ENCODE results near the gene SLC43A2. TPM values are rescaled to one million over a fixed set of nuclear protein-coding genes. Genes with fewer than 3 reads are reported as not detected.

The SLC43A2 gene
- polyA plus RNA-seq, 1 donor (not counting 4 experiments of a cell fraction or from before 2014, with no cell fraction given) = 12.7 TPM

DNA sequence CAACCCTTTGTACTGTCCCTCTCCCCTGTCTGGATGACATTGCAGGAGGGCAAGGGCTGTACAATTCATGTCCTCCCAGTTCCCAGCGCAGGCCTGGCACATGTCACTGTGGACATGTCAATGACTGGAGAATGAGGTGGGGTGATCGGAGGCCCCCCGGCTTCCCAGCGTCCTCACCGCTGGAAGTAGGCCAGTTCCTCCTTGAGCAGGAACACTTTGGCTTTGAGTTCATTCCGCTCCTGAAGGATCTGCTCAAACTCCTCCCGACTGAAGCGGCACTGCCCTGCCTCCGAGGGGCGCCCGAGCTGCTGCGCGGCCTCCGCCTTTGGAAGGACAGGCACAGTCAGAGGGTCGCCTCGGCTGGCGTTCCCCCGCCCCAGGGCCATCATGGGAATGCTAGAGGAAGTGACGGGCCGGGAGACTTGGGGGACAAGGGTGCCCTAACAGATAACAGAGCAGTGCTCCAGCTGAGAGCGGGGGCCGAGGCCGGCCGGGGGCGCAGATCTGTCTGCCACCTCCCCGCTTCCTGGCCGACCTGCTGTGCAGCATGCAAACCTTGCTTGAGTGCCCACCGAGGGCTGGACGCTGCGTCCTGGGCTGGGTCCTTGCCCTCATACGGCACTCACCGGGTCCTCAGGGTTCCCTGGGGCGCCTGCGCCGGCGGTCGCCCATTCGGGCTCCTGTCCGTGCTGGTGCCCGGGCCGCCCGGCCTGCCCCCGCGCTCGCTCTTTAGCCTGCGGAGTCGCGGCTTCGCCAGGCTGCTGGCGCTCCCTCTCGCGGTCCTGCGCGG lies 19.7 kb upstream of the SLC43A2 start:
- dilution Hi-C loops (cut with MboI; ENCODE audit: extremely low pct_ligation_motif_present, low sequenced_read_pairs) = no loop called here
- no peaks in the 10 kb centered on the region for H3K27me3 ChIP-seq (ENCODE audit: control insufficient read depth, extremely low read depth, insufficient read depth, low read length)
- peaks cover 19 to 20% of the 10 kb centered on the region in 2 experiments for H3K36me3 ChIP-seq (ENCODE audit: control insufficient read depth in 2 of 2, extremely low read depth in 1 of 2, insufficient read depth in 2 of 2, low read length in 2 of 2)
- DNase-seq (ENCODE audit: low read depth, low spot score) = no peak
- peaks cover 2% of the 10 kb centered on the region for H4K20me1 ChIP-seq (ENCODE audit: control insufficient read depth, extremely low read depth, insufficient read depth, low read length)
- peak overlapping the region; percentile 69 for H3K9ac ChIP-seq (ENCODE audit: control insufficient read depth, extremely low read depth, insufficient read depth, low read length)
- H3K9me3 ChIP-seq (ENCODE audit: control insufficient read depth, low read depth, low read length) = no peaks in the 10 kb centered on the region
- no peak for TF ChIP-seq EZH2 (IDR thresholded peaks at IDR 0.05; ENCODE audit: low read length)
- TF ChIP-seq, protein P1, sequence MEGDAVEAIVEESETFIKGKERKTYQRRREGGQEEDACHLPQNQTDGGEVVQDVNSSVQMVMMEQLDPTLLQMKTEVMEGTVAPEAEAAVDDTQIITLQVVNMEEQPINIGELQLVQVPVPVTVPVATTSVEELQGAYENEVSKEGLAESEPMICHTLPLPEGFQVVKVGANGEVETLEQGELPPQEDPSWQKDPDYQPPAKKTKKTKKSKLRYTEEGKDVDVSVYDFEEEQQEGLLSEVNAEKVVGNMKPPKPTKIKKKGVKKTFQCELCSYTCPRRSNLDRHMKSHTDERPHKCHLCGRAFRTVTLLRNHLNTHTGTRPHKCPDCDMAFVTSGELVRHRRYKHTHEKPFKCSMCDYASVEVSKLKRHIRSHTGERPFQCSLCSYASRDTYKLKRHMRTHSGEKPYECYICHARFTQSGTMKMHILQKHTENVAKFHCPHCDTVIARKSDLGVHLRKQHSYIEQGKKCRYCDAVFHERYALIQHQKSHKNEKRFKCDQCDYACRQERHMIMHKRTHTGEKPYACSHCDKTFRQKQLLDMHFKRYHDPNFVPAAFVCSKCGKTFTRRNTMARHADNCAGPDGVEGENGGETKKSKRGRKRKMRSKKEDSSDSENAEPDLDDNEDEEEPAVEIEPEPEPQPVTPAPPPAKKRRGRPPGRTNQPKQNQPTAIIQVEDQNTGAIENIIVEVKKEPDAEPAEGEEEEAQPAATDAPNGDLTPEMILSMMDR (optimal IDR thresholded peaks at IDR 0.05 in 1 of 3, IDR thresholded peaks at IDR 0.05 in 1 of 3, conservative IDR thresholded peaks at IDR 0.05 in 1 of 3; ENCODE audit: extremely low read depth in 1 of 3, insufficient read depth in 2 of 3, low read length in 3 of 3) = peak in 2 of 3 experiments; percentile 20 to 53
- peak overlapping the region; percentile 83 for H3K4me2 ChIP-seq (ENCODE audit: control insufficient read depth, extremely low read depth, insufficient read depth, low read depth, low read length)
- H3K4me1 ChIP-seq (ENCODE audit: control insufficient read depth, extremely low read depth, insufficient read depth, low read length) = peaks cover 33% of the 10 kb centered on the region
- H3K79me2 ChIP-seq (ENCODE audit: control insufficient read depth, insufficient read depth, low read length) = no peaks in the 10 kb centered on the region
- H3K27ac ChIP-seq (ENCODE audit: control insufficient read depth, insufficient read depth, low read length) = no peak overlapping the region
- peak; percentile 13 for FAIRE-seq
- H2AFZ ChIP-seq (ENCODE audit: control insufficient read depth, low read length) = peak overlapping the region; percentile 88
- H3K4me3 ChIP-seq (ENCODE audit: control insufficient read depth in 2 of 3, extremely low read depth in 1 of 3, insufficient read depth in 2 of 3, low read depth in 1 of 3, low read length in 3 of 3) = peak overlapping the region; percentile 36 to 71 (median 46)
- H3K9me1 ChIP-seq (ENCODE audit: control insufficient read depth, extremely low read depth, insufficient read depth, low read length) = no peaks in the 10 kb centered on the region

DNA sequence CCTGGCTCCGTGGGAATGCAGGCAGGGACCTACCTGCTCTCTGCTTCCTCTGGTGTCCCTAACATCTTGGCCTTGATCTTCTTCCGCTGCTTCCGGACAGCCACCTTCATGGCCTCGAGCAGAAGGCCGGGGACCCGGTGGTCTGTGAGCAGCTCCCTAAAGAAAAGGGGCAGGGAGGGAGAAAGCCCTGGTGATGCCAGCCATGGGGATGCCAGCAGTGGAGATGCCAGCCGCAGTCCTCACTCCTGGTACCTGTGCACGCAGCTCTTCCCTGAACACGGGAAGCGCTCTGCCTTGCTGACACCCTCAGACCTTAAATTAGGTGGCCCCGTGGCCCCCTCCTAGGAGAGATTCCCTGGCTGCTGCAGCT lies 19.2 kb upstream of the SLC43A2 start:
- no peak overlapping the region for H3K4me3 ChIP-seq (ENCODE audit: control insufficient read depth in 2 of 3, extremely low read depth in 1 of 3, insufficient read depth in 2 of 3, low read depth in 1 of 3, low read length in 3 of 3)
- FAIRE-seq (no peak), DNase-seq (ENCODE audit: low read depth, low spot score) (no peak)
- H3K9me1 ChIP-seq (ENCODE audit: control insufficient read depth, extremely low read depth, insufficient read depth, low read length) = no peaks in the 10 kb centered on the region
- H3K9me3 ChIP-seq (ENCODE audit: control insufficient read depth, low read depth, low read length) = no peaks in the 10 kb centered on the region
- no peak overlapping the region for H3K27ac ChIP-seq (ENCODE audit: control insufficient read depth, insufficient read depth, low read length)
- H4K20me1 ChIP-seq (ENCODE audit: control insufficient read depth, extremely low read depth, insufficient read depth, low read length) = peaks cover 2% of the 10 kb centered on the region
- no peaks in the 10 kb centered on the region for H3K79me2 ChIP-seq (ENCODE audit: control insufficient read depth, insufficient read depth, low read length)
- H3K36me3 ChIP-seq (ENCODE audit: control insufficient read depth in 2 of 2, extremely low read depth in 1 of 2, insufficient read depth in 2 of 2, low read length in 2 of 2) = peaks cover 15 to 19% of the 10 kb centered on the region in 2 experiments
- H3K27me3 ChIP-seq (ENCODE audit: control insufficient read depth, extremely low read depth, insufficient read depth, low read length) = no peaks in the 10 kb centered on the region
- H3K4me2 ChIP-seq (ENCODE audit: control insufficient read depth, extremely low read depth, insufficient read depth, low read depth, low read length) = peak overlapping the region; percentile 83
- peaks cover 33% of the 10 kb centered on the region for H3K4me1 ChIP-seq (ENCODE audit: control insufficient read depth, extremely low read depth, insufficient read depth, low read length)
- TF ChIP-seq, protein P1 (optimal IDR thresholded peaks at IDR 0.05 in 1 of 3, IDR thresholded peaks at IDR 0.05 in 1 of 3, conservative IDR thresholded peaks at IDR 0.05 in 1 of 3; ENCODE audit: extremely low read depth in 1 of 3, insufficient read depth in 2 of 3, low read length in 3 of 3) = no peak
- TF ChIP-seq EZH2 (IDR thresholded peaks at IDR 0.05; ENCODE audit: low read length) = no peak
- dilution Hi-C loops (cut with MboI; ENCODE audit: extremely low pct_ligation_motif_present, low sequenced_read_pairs) = no loop called here
- H2AFZ ChIP-seq (ENCODE audit: control insufficient read depth, low read length) = no peak overlapping the region
- H3K9ac ChIP-seq (ENCODE audit: control insufficient read depth, extremely low read depth, insufficient read depth, low read length) = no peak overlapping the region
